Neural cell (in vitro differentiated cells): ENCODE measurements around the gene TBC1D9B. TPM values are rescaled to one million over a fixed set of nuclear protein-coding genes. Genes with fewer than 3 reads are reported as not detected.

Experiments
- H2AFZ ChIP-seq: fragments of 200-600, 300-800 bp; sonication (generic), shearing (Covaris generic); 2 replicates; pipeline ENCODE4 v1.6.0; 2014; ENCODE audit warnings: low read depth, mild to moderate bottlenecking, antibody characterized with exemption, low read length, moderate library complexity
- H3F3A ChIP-seq: fragments of 200-600 bp; shearing (Covaris generic); 2 replicates; pipeline ENCODE4 v1.6.1; 2016; ENCODE audit warnings: mild to moderate bottlenecking, moderate library complexity, mixed read lengths, antibody characterized with exemption, low read length; ENCODE audit not compliant: insufficient read depth, poor library complexity, severe bottlenecking
- H3K27ac ChIP-seq: fragments of 200-600, 300-800 bp; sonication (generic), shearing (Covaris generic); 2 replicates; pipeline ENCODE4 v1.5.1; 2014; ENCODE audit warnings: mild to moderate bottlenecking, low read length, moderate library complexity
- H3K27me3 ChIP-seq: fragments of 300-800, 200-600 bp; sonication (generic), shearing (Covaris generic); 2 replicates; pipeline ENCODE4 v1.6.0; 2014; ENCODE audit warnings: mild to moderate bottlenecking, low read depth, low read length, moderate library complexity; ENCODE audit not compliant: insufficient read depth
- H3K36me3 ChIP-seq: fragments of 300-800, 200-600 bp; sonication (generic), shearing (Covaris generic); 2 replicates; pipeline ENCODE4 v1.5.1; 2014; ENCODE audit warnings: mild to moderate bottlenecking, antibody characterized with exemption, low read length, moderate library complexity; ENCODE audit not compliant: insufficient read depth
- H3K4me2 ChIP-seq: fragments of 300-800, 200-600 bp; sonication (generic), shearing (Covaris generic); 2 replicates; pipeline ENCODE4 v1.6.0; 2014; ENCODE audit warnings: mild to moderate bottlenecking, low read length
- H3K4me3 ChIP-seq: fragments of 300-800, 200-600 bp; sonication (generic), shearing (Covaris generic); 2 replicates; pipeline ENCODE4 v1.5.1; 2014; ENCODE audit warnings: mild to moderate bottlenecking, low read length, moderate library complexity
- H3K79me2 ChIP-seq: fragments of 200-600 bp; shearing (Covaris generic); replicated peaks from 2 replicates; pipeline ENCODE4 v1.6.0; 2014; ENCODE audit warnings: mild to moderate bottlenecking, low read length, moderate library complexity; ENCODE audit not compliant: insufficient read depth
- H3K9ac ChIP-seq: fragments of 300-800, 200-600 bp; sonication (generic), shearing (Covaris generic); 2 replicates; pipeline ENCODE4 v1.6.1; 2016; ENCODE audit warnings: mild to moderate bottlenecking, low read length, mixed read lengths
- H3K9me2 ChIP-seq: fragments of 200-600 bp; shearing (Covaris generic); 2 replicates; pipeline ENCODE4 v1.6.1; 2016; ENCODE audit warnings: mild to moderate bottlenecking, low read length, mixed read lengths; ENCODE audit not compliant: insufficient read depth
- H3K9me3 ChIP-seq: fragments of 200-600, 300-800 bp; sonication (generic), shearing (Covaris generic); 2 replicates; pipeline ENCODE4 v1.6.1; 2016; ENCODE audit warnings: mild to moderate bottlenecking, mixed run types, low read length, moderate library complexity, mixed read lengths
- H4K20me1 ChIP-seq: fragments of 200-600 bp; shearing (Covaris generic); 2 replicates; pipeline ENCODE4 v1.6.1; 2016; ENCODE audit warnings: mild to moderate bottlenecking, mixed run types; ENCODE audit not compliant: insufficient read depth
- CTCF ChIP-seq: fragments of 450-650 bp; IDR thresholded peaks from 2 replicates; pipeline ENCODE4 v1.5.1; 2014; ENCODE audit warnings: antibody characterized with exemption, mild to moderate bottlenecking, moderate library complexity; ENCODE audit not compliant: poor library complexity, severe bottlenecking
- EP300 ChIP-seq: fragments of 450-650 bp; conservative IDR thresholded peaks from 2 replicates; pipeline ENCODE4 v1.6.1; 2014; ENCODE audit warnings: antibody characterized with exemption, mild to moderate bottlenecking, moderate library complexity; ENCODE audit not compliant: poor library complexity, severe bottlenecking
- EZH2 ChIP-seq: fragments of 200-600, 300-800 bp; shearing (Covaris generic), sonication (generic); IDR thresholded peaks from 2 replicates; pipeline ENCODE4 v1.6.1; 2014; ENCODE audit warnings: antibody characterized with exemption, low read length, borderline replicate concordance, mild to moderate bottlenecking; ENCODE audit not compliant: insufficient read depth, poor library complexity, severe bottlenecking
- MXI1 ChIP-seq: fragments of 450-650 bp; conservative IDR thresholded peaks from 2 replicates; pipeline ENCODE4 v1.6.1; 2014; ENCODE audit warnings: antibody characterized with exemption, mild to moderate bottlenecking; ENCODE audit not compliant: poor library complexity, severe bottlenecking
- POLR2AphosphoS5 ChIP-seq: IDR thresholded peaks from 2 replicates; pipeline ENCODE4 v1.6.1; 2012
- RAD21 ChIP-seq: fragments of 450-650 bp; conservative IDR thresholded peaks from 2 replicates; pipeline ENCODE4 v1.6.1; 2014; ENCODE audit warnings: antibody characterized with exemption, mild to moderate bottlenecking, moderate library complexity
- REST ChIP-seq: IDR thresholded peaks from 2 replicates; pipeline ENCODE4 v1.6.1; 2012; ENCODE audit warnings: borderline replicate concordance
- SMC3 ChIP-seq: fragments of 450-650 bp; conservative IDR thresholded peaks from 2 replicates; pipeline ENCODE4 v1.6.1; 2014; ENCODE audit warnings: antibody characterized with exemption, mild to moderate bottlenecking, moderate library complexity; ENCODE audit not compliant: poor library complexity
- TAF1 ChIP-seq: IDR thresholded peaks from 2 replicates; pipeline ENCODE4 v1.6.1; 2012; ENCODE audit warnings: low read depth
- polyA plus RNA-seq: library from polyadenylated mRNA; depleted of rRNA; stranded (reverse); fragments of >200 nt; gene quantifications from 2 replicates; pipeline ENCODE4 v1.2.3, GENCODE V29; 2014

Gene TBC1D9B
- polyA plus RNA-seq, 1 donor from 2014 or later: 50.7 TPM

GRCh38 chr5:179868541-179868940 is 39.2 kb downstream of the TBC1D9B start:
- TF ChIP-seq POLR2AphosphoS5: no peak
- TF ChIP-seq TAF1: no peak
- no peak for TF ChIP-seq RAD21
- TF ChIP-seq EZH2: no peak
- TF ChIP-seq SMC3: no peak
- no peak for TF ChIP-seq MXI1
- TF ChIP-seq CTCF: no peak
- no peak for TF ChIP-seq REST
- no peak for TF ChIP-seq EP300
- Histone ChIP-seq H3K9me3 (no peaks in the 10 kb centered on the region), H3K9ac (no peak overlapping the region), H3K36me3 (peaks cover 6% of the 10 kb centered on the region), H3F3A (no peaks in the 10 kb centered on the region), H4K20me1 (no peaks in the 10 kb centered on the region), H3K79me2 (no peaks in the 10 kb centered on the region), H3K4me2 (no peak overlapping the region), H3K27ac (no peak overlapping the region), H2AFZ (no peak overlapping the region), H3K4me3 (no peak overlapping the region), H3K27me3 (no peaks in the 10 kb centered on the region), H3K9me2 (no peaks in the 10 kb centered on the region)

GRCh38 chr5:179867476-179867875 is 40.2 kb downstream of the TBC1D9B start:
- Histone ChIP-seq H3K27ac (no peak overlapping the region), H3K36me3 (peaks cover 6% of the 10 kb centered on the region), H3K9ac (no peak overlapping the region), H2AFZ (no peak overlapping the region), H4K20me1 (no peaks in the 10 kb centered on the region), H3K9me2 (no peaks in the 10 kb centered on the region), H3K4me3 (no peak overlapping the region), H3K79me2 (no peaks in the 10 kb centered on the region), H3K9me3 (no peaks in the 10 kb centered on the region), H3K27me3 (no peaks in the 10 kb centered on the region), H3K4me2 (no peak overlapping the region), H3F3A (no peaks in the 10 kb centered on the region)
- TF ChIP-seq SMC3 (no peak), EP300 (no peak), TAF1 (no peak), REST (no peak), EZH2 (no peak), POLR2AphosphoS5 (no peak)
